ENCODE results near the gene ZNF267.

DNA sequence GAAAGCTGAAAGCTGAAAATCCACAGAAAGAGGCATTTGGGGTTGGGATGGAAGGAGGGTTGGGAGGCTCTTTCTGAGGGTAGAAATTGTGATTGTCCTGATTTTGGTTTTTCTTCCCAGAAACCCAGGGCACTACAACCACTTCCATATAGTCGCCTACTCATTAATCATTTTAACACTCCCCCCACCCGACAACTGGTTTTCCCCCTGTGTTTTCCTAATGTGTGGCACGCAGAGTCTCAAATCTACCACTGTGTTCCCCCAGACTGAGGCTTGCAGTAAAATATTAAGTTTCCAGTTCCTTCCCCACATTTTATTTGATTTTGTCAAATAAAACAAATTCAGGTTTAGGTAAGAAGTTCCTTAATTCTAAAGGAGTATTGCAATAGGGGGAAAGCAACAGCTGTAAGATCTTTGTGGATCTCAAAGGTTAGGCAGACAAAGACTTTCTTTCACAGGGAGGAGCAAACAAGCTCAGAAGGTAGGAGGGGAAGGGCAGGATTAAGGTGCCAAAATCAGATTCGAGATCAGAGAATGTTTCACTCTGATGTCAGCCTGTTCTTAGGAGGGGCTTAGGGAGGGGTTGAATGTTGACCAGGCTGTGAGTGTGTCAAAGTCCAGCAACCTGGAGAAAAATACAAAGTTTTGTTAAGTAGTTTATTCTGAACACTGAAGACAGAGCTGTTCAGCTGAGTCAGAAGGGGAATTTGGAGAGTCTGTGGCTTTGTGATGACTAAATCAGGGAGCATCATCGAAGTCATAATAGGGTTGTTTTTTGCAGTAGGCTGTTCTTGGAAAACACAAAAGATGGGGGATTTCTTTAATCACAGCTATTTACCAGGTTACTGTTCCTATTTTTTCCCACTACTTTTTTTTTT lies 3.6 kb downstream of the ZNF267 start:
- TF ChIP-seq, protein P1, sequence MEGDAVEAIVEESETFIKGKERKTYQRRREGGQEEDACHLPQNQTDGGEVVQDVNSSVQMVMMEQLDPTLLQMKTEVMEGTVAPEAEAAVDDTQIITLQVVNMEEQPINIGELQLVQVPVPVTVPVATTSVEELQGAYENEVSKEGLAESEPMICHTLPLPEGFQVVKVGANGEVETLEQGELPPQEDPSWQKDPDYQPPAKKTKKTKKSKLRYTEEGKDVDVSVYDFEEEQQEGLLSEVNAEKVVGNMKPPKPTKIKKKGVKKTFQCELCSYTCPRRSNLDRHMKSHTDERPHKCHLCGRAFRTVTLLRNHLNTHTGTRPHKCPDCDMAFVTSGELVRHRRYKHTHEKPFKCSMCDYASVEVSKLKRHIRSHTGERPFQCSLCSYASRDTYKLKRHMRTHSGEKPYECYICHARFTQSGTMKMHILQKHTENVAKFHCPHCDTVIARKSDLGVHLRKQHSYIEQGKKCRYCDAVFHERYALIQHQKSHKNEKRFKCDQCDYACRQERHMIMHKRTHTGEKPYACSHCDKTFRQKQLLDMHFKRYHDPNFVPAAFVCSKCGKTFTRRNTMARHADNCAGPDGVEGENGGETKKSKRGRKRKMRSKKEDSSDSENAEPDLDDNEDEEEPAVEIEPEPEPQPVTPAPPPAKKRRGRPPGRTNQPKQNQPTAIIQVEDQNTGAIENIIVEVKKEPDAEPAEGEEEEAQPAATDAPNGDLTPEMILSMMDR (IDR thresholded peaks at IDR 0.05), result no peak
- no peak for TF ChIP-seq POLR2A (IDR thresholded peaks at IDR 0.05)
- no peak for TF ChIP-seq POLR2AphosphoS5 (IDR thresholded peaks at IDR 0.05)

Measured in upper lobe of left lung (tissue), 4 donors.